Activated CD8-positive, alpha-beta T cell treated with anti-CD3 and anti-CD28 coated beads for 36 hours (primary cell): ENCODE measurements around the gene STN1. TPM values are rescaled to one million over a fixed set of nuclear protein-coding genes. Genes with fewer than 3 reads are reported as not detected.
A peak's percentile ranks its signal among the peaks of the same experiment; 100 is the strongest.

Experiments
- ATAC-seq: fragments of 200-7000 bp; cut with Tn5 transposase; one replicate; pipeline ENCODE4 v1.10.0; 2021; ENCODE audit warnings: mild to moderate bottlenecking, moderate library complexity
- CTCF ChIA-PET: fragments of 350-600 bp; sonication (Branson Sonifier 250); formaldehyde crosslinking; loops from one replicate; lab custom pipeline; 2021; ENCODE audit warnings: antibody characterized with exemption; lab: Charles Lee
- POLR2A ChIA-PET: fragments of 350-600 bp; sonication (Branson Sonifier 250); formaldehyde crosslinking; loops from one replicate; lab custom pipeline; 2021; ENCODE audit warnings: antibody characterized with exemption; lab: Charles Lee
- DNase-seq: peaks from one replicate; pipeline ENCODE4 v3.0.0-alpha.2; 2020
- H3K27ac Mint-ChIP-seq: one replicate; pipeline ENCODE4 v1.8.0; 2021; ENCODE audit warnings: mild to moderate bottlenecking, mixed read lengths
- H3K27me3 Mint-ChIP-seq: one replicate; pipeline ENCODE4 v1.8.0; 2021; ENCODE audit warnings: mixed read lengths
- H3K36me3 Mint-ChIP-seq: one replicate; pipeline ENCODE4 v1.8.0; 2021; ENCODE audit warnings: low read depth, mixed read lengths
- H3K4me1 Mint-ChIP-seq: one replicate; pipeline ENCODE4 v1.8.0; 2021; ENCODE audit warnings: low read depth, mixed read lengths
- H3K4me3 Mint-ChIP-seq: one replicate; pipeline ENCODE4 v1.8.0; 2021; ENCODE audit warnings: mild to moderate bottlenecking, moderate library complexity, mixed read lengths
- H3K9me3 Mint-ChIP-seq: one replicate; pipeline ENCODE4 v1.8.0; 2021; ENCODE audit warnings: mixed read lengths
- CTCF ChIP-seq: fragments of 200-600 bp; IDR thresholded peaks from one replicate; pipeline ENCODE4 v1.8.0; 2022; ENCODE audit warnings: antibody characterized with exemption, mild to moderate bottlenecking
- intact Hi-C: fragments of 100-400 bp; cut with micrococcal nuclease; formaldehyde crosslinking; loops from one replicate; pipeline ENCODE4 v1.10.0; 2022
- total RNA-seq, 2 experiments: library from RNA; stranded (reverse); gene quantifications; one replicate each; pipeline ENCODE4 v1.2.3, GENCODE V29; 2021

STN1 gene
- total RNA-seq, 2 experiments from 2014 or later, result 32.1 to 32.4 TPM

GRCh38 chr10:103853428-103854264, 64.3 kb downstream of the STN1 start:
- H3K27me3 Mint-ChIP-seq, result peaks cover 33% of the 10 kb centered on the region
- H3K9me3 Mint-ChIP-seq, result no peaks in the 10 kb centered on the region
- intact Hi-C loops, result no loop called here
- H3K4me3 Mint-ChIP-seq, result peak overlapping the region; percentile 71
- ATAC-seq (no peak), DNase-seq (no peak)
- CTCF ChIA-PET, result interaction anchor here (0.7 to 7.8 kb wide), 12 partner anchors 9 to 168 kb away, joined by 3 to 109 read pairs (median 4); no protein-coding TSS in a partner anchor
- no peak overlapping the region for H3K27ac Mint-ChIP-seq
- no peaks in the 10 kb centered on the region for H3K36me3 Mint-ChIP-seq
- POLR2A ChIA-PET, result no interaction called here
- no peak for TF ChIP-seq CTCF
- H3K4me1 Mint-ChIP-seq, result peaks cover 5% of the 10 kb centered on the region

DNA sequence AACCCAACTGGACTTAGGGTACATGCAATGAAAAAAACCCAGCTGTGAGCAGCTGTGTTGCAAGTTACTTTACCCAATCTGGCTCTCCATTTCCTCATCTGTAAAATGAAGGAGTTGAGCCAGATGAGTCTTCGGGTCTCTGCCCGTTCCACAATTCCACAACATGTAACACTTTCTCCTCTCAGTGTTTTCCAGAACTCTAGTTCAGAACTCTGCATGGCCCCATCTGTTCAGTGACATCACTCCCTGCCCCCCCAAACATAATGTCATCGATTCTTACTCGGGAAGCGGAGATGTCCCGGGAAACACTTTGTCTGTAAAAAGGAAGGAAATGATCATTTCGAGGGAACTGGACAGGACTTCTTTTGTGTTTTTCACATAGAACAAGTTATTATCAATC, 65.1 kb downstream of the STN1 start:
- peaks cover 5% of the 10 kb centered on the region for H3K4me1 Mint-ChIP-seq
- H3K4me3 Mint-ChIP-seq, result no peak overlapping the region
- ChIA-PET CTCF (interaction anchor here (0.7 to 7.8 kb wide), 7 partner anchors 33 to 167 kb away, joined by 3 to 109 read pairs (median 4); no protein-coding TSS in a partner anchor), POLR2A (interaction anchor here (1.3 kb wide), 1 partner anchor 10 kb away, joined by 4 read pairs; no protein-coding TSS in a partner anchor)
- intact Hi-C loops, result no loop called here
- ATAC-seq (no peak), DNase-seq (no peak)
- H3K27ac Mint-ChIP-seq, result no peak overlapping the region
- H3K36me3 Mint-ChIP-seq, result no peaks in the 10 kb centered on the region
- peaks cover 33% of the 10 kb centered on the region for H3K27me3 Mint-ChIP-seq
- H3K9me3 Mint-ChIP-seq, result no peaks in the 10 kb centered on the region
- no peak for TF ChIP-seq CTCF

GRCh38 chr10:103852189-103852711, 65.7 kb downstream of the STN1 start:
- no peak for ATAC-seq
- H3K4me3 Mint-ChIP-seq, result no peak overlapping the region
- H3K27ac Mint-ChIP-seq, result no peak overlapping the region
- no peak for TF ChIP-seq CTCF
- H3K36me3 Mint-ChIP-seq, result no peaks in the 10 kb centered on the region
- H3K9me3 Mint-ChIP-seq, result no peaks in the 10 kb centered on the region
- peaks cover 32% of the 10 kb centered on the region for H3K27me3 Mint-ChIP-seq
- ChIA-PET CTCF (interaction anchor here (1.0 to 7.8 kb wide), 4 partner anchors 9 to 140 kb away, joined by 3 to 109 read pairs (median 5); no protein-coding TSS in a partner anchor), POLR2A (interaction anchor here (1.3 kb wide), 1 partner anchor 9 kb away, joined by 4 read pairs; no protein-coding TSS in a partner anchor)
- peaks cover 5% of the 10 kb centered on the region for H3K4me1 Mint-ChIP-seq
- no peak for DNase-seq
- intact Hi-C loops, result no loop called here

GRCh38 chr10:103851261-103851660, 66.7 kb downstream of the STN1 start:
- TF ChIP-seq CTCF, result no peak
- H3K9me3 Mint-ChIP-seq, result no peaks in the 10 kb centered on the region
- ATAC-seq (no peak), DNase-seq (no peak)
- H3K4me3 Mint-ChIP-seq, result no peak overlapping the region
- H3K27ac Mint-ChIP-seq, result no peak overlapping the region
- peaks cover 23% of the 10 kb centered on the region for H3K27me3 Mint-ChIP-seq
- H3K4me1 Mint-ChIP-seq, result peaks cover 11% of the 10 kb centered on the region
- intact Hi-C loops, result no loop called here
- CTCF ChIA-PET, result interaction anchor here (1.0 to 2.0 kb wide), 3 partner anchors 8 to 93 kb away, joined by 3 to 5 read pairs (median 5); no protein-coding TSS in a partner anchor
- H3K36me3 Mint-ChIP-seq, result no peaks in the 10 kb centered on the region
- POLR2A ChIA-PET, result interaction anchor here (0.7 to 1.3 kb wide), 2 partner anchors 8 to 9 kb away, joined by 3 to 4 read pairs; no protein-coding TSS in a partner anchor

GRCh38 chr10:103850572-103850895, 67.5 kb downstream of the STN1 start:
- TF ChIP-seq CTCF, result no peak
- H3K27ac Mint-ChIP-seq, result no peak overlapping the region
- DNase-seq, result no peak
- peaks cover 18% of the 10 kb centered on the region for H3K4me1 Mint-ChIP-seq
- ATAC-seq, result no peak
- intact Hi-C loops, result no loop called here
- H3K36me3 Mint-ChIP-seq, result no peaks in the 10 kb centered on the region
- H3K27me3 Mint-ChIP-seq, result peaks cover 18% of the 10 kb centered on the region
- ChIA-PET POLR2A (no interaction called here), CTCF (no interaction called here)
- H3K9me3 Mint-ChIP-seq, result no peaks in the 10 kb centered on the region
- H3K4me3 Mint-ChIP-seq, result no peak overlapping the region
